NCI-H2171 treated with DMSO at 0.1 percent for 48 hours (cell line): ENCODE data around the gene TGM5.
"Not testable (repeated sequence)": the region's sequence is repeated elsewhere in the genome, so short reads cannot be mapped to it uniquely, and the experiment has no call there.

Experiments
- DNase-seq: peaks from one replicate; lab custom pipeline; 2025; lab: John Stamatoyannopoulos, UW

TGM5 gene

GRCh38 chr15:43266834-43267233, at the start of gene TGM5:
Gene TGM5 (minus strand): TSS chr15:43266928. CDS start chr15:43266849, 79 bp downstream.
- no peak for DNase-seq

- no peak for DNase-seq
These were observed 47.4 kb upstream of the TGM5 start for GRCh38 chr15:43314171-43314570.

- DNase-seq = no peak
These were observed 45.6 kb upstream of the TGM5 start for GRCh38 chr15:43312378-43312777.

- DNase-seq = no peak
These were observed 35.6 kb upstream of the TGM5 start, which contains the start of gene TGM7 for GRCh38 chr15:43302205-43302817. Gene TGM7 (minus strand): TSS chr15:43302255.

GRCh38 chr15:43299884-43300283, 33.2 kb upstream of the TGM5 start:
- DNase-seq = no peak

- DNase-seq = no peak
These were observed 32.7 kb upstream of the TGM5 start for GRCh38 chr15:43299411-43299810.

GRCh38 chr15:43294091-43294706, 27.5 kb upstream of the TGM5 start:
- no peak for DNase-seq

GRCh38 chr15:43293432-43293831, 26.7 kb upstream of the TGM5 start:
- DNase-seq = no peak

GRCh38 chr15:43292375-43293078, 25.8 kb upstream of the TGM5 start:
- no peak for DNase-seq

GRCh38 chr15:43289656-43290055, 22.9 kb upstream of the TGM5 start:
- not testable (repeated sequence) for DNase-seq

GRCh38 chr15:43287254-43287653, 20.5 kb upstream of the TGM5 start:
- no peak for DNase-seq

GRCh38 chr15:43286074-43286473, 19.3 kb upstream of the TGM5 start:
- DNase-seq = no peak

GRCh38 chr15:43285609-43286037, 18.9 kb upstream of the TGM5 start:
- peak; percentile 61 for DNase-seq

- DNase-seq = no peak
These were observed 16.8 kb upstream of the TGM5 start for GRCh38 chr15:43283526-43283925.

- DNase-seq = no peak
These were observed 15.3 kb upstream of the TGM5 start for GRCh38 chr15:43281926-43282602.

- DNase-seq = no peak
These were observed 14.3 kb upstream of the TGM5 start for GRCh38 chr15:43280996-43281395.

GRCh38 chr15:43279496-43279895, 12.8 kb upstream of the TGM5 start:
- no peak for DNase-seq

- no peak for DNase-seq
These were observed 12.1 kb upstream of the TGM5 start for GRCh38 chr15:43278869-43279268.

GRCh38 chr15:43277901-43278300, 11.2 kb upstream of the TGM5 start:
- DNase-seq = no peak

GRCh38 chr15:43277231-43277823, 10.6 kb upstream of the TGM5 start:
- DNase-seq = no peak

GRCh38 chr15:43276563-43277200, 10.0 kb upstream of the TGM5 start:
- DNase-seq = no peak
